Heart right ventricle (tissue), 16 donors: ENCODE data around the gene CBFA2T3. TPM values are rescaled to one million over a fixed set of nuclear protein-coding genes. Genes with fewer than 3 reads are reported as not detected.

Experiments used
- ATAC-seq, 8 donors: fragments of 200-7000 bp; cut with Tn5 transposase; one replicate each; pipeline ENCODE4 v1.9.1; 2020; ENCODE audit warnings: mild to moderate bottlenecking in 8 of 8, moderate library complexity in 8 of 8, moderate number of reproducible peaks in 1 of 8
- DNase-seq, 2 donors: peaks; one replicate each; pipeline ENCODE4 v3.0.0-alpha.2; 2020
- H3K27ac ChIP-seq, 10 donors: fragments of 200-600 bp; sonication (generic) in 2 of 10; one replicate each; pipeline versions ENCODE4 v1.5.0 to v1.8.0; 2020 to 2022; ENCODE audit warnings: mild to moderate bottlenecking in 3 of 10
- H3K27me3 ChIP-seq, 7 donors: fragments of 200-600 bp; one replicate each; pipeline ENCODE4 v1.8.0; 2021 to 2022; ENCODE audit warnings: mild to moderate bottlenecking in 2 of 7
- H3K36me3 ChIP-seq, 9 donors: fragments of 200-600 bp; sonication (generic) in 1 of 9; one replicate each; pipeline versions ENCODE4 v1.5.0 to v1.8.0; 2020 to 2022; ENCODE audit warnings: mild to moderate bottlenecking in 2 of 9
- H3K4me1 ChIP-seq, 9 donors: fragments of 200-600 bp; sonication (generic) in 1 of 9; one replicate each; pipeline versions ENCODE4 v1.5.0 to v1.8.0; 2020 to 2022; ENCODE audit warnings: mild to moderate bottlenecking in 4 of 9
- H3K4me3 ChIP-seq, 10 donors: fragments of 200-600 bp; sonication (generic) in 2 of 10; one replicate each; pipeline versions ENCODE4 v1.5.0 to v1.8.0; 2020 to 2022; ENCODE audit warnings: mild to moderate bottlenecking in 7 of 10, moderate library complexity in 2 of 10
- H3K9me3 ChIP-seq, 11 donors: fragments of 200-600 bp in 10 of 11; sonication (generic) in 2 of 11; one replicate each; pipeline versions ENCODE4 v1.5.0 to v1.8.0; 2013 to 2022; ENCODE audit warnings: mild to moderate bottlenecking in 2 of 11, control low read depth in 1 of 11, moderate library complexity in 1 of 11
- CTCF ChIP-seq, 9 donors: fragments of 200-600 bp; sonication (generic) in 2 of 9; IDR thresholded peaks; one replicate each; pipeline versions ENCODE4 v1.5.0 to v1.8.0; 2021 to 2022; ENCODE audit warnings: antibody characterized with exemption in 9 of 9, mild to moderate bottlenecking in 5 of 9, moderate library complexity in 1 of 9
- WGBS, 2 donors: extraction: QIAGEN DNeasy Blood & Tissue Kit; methylation state at CpG; one replicate each; pipeline ENCODE4 v1.1.7; 2013; ENCODE audit warnings: inconsistent platforms in 1 of 2; 5-methylcytosine and 5-hydroxymethylcytosine counted together
- intact Hi-C, 10 donors: fragments of 100-400 bp; cut with DNase I; formaldehyde crosslinking; loops; one replicate each; pipeline versions ENCODE4 v1.11.1 to v1.14.2; 2022
- polyA plus RNA-seq, 2 donors: library from polyadenylated mRNA; stranded (reverse); fragments of 200-250 nt; gene quantifications; one replicate each; pipeline ENCODE4 v1.2.3, GENCODE V29; 2013
- total RNA-seq, 10 donors: library from RNA; stranded (reverse); fragmentation: NEBNext Ultra II Directional in 3 of 10; extraction: Animal tissue kit (Norgen Biotek cat#: 25700) in 3 of 10; gene quantifications; one replicate each; pipeline versions ENCODE4 v1.2.1 to v1.2.4, GENCODE V29; 2021 to 2023
- donor health status: Arrhythmogenic right ventricular cardiomyopathy.
- donor health status: ischemic (EF 13 %, LVEDD 7.1; RV severe dilation, severe dysfunction).
- donor health status: healthy with polysubstance abuse.
- donor health status: DM: no; HTN: yes; CAD: no.
- donor health status: DM: no; HTN: no; CAD: no.
- donor health status: ischemic (EF 25% LVEDD 6.9; RV normal size, moderate dysfunction).
- donor health status: ischemic (EF 25% LVEDD 5.7; RV mildly dilated, moderate dysfunction).
- donor health status: healthy.
- donor health status: DM: yes; HTN: yes; CAD: no.
- donor health status: Ischemic cardiomyopathy.
- donor health status: ischemic (EF 35%, LVEDD 5.7; RV mildly dilated, moderate dysfunction).
- donor health status: nonischemic (EF 11% LVEDD 7.7; RV severe dilation, severe dysfunction).
- donor health status: DM: yes; HTN: yes; CAD: no.
- donor health status: PGD.
- donor health status: ischemic (EF 29% LVEDD 5.4; RV normal size, mild dysfunction).
- donor health status: nonischemic (EF 23%, LVEDD 6.1; RV moderate dilation, normal function).

Gene CBFA2T3
- total and polyA plus RNA-seq, 12 donors, result 3.1 to 17.6 (median 6.1) TPM

- Histone ChIP-seq H3K9me3 (no peaks in the 10 kb centered on the region), H3K4me3 (no peak overlapping the region), H3K36me3 (no peaks in the 10 kb centered on the region), H3K4me1 (peaks cover 0 to 23% (median 0%) of the 10 kb centered on the region in 9 donors), H3K27me3 (peaks cover 0 to 27% (median 11%) of the 10 kb centered on the region in 7 donors), H3K27ac (no peak overlapping the region)
- TF ChIP-seq CTCF (IDR thresholded peaks at IDR 0.05), result no peak
- DNase-seq (no peak), ATAC-seq (no peak)
- intact Hi-C loops, result no loop called here
- 80 to 94% methylated on average over 23 of the region's 23 CpGs for WGBS, 2 donors
Measured at GRCh38 chr16:88962478-88963152, 14.4 kb downstream of the CBFA2T3 start.

DNA sequence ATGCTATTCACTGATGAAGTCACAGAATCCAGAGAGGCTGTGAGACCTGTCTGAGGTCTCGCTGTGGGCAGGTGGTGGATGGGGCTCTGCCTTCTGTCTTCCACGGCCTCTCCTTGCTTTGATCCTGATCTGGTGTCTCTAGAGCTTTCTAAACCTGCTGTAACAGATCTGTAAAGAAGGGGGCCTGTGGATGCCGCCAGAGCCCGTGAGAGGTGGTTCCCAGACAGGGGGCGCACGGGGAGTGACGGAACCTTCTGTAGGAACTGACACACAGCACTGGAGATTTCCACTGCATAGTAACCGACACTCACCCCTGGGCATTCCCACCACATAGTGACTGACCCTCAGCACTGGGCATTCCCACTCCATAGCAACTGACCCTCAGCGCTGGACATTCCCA lies 16.0 kb downstream of the CBFA2T3 start:
- ATAC-seq (no peak), DNase-seq (no peak)
- Histone ChIP-seq H3K4me3 (no peak overlapping the region), H3K4me1 (peaks cover 0 to 35% (median 0%) of the 10 kb centered on the region in 9 donors), H3K36me3 (no peaks in the 10 kb centered on the region), H3K27me3 (peaks cover 0 to 23% (median 12%) of the 10 kb centered on the region in 7 donors), H3K27ac (no peak overlapping the region), H3K9me3 (no peaks in the 10 kb centered on the region)
- TF ChIP-seq CTCF (IDR thresholded peaks at IDR 0.05), result no peak
- intact Hi-C loops, result no loop called here
- 90% methylated on average over 9 of the region's 9 CpGs for WGBS, 2 donors

- H3K4me1 ChIP-seq, result peaks cover 0 to 36% (median 0%) of the 10 kb centered on the region in 9 donors
- no peak for DNase-seq
- no peaks in the 10 kb centered on the region for H3K36me3 ChIP-seq
- no peak overlapping the region for H3K4me3 ChIP-seq
- TF ChIP-seq CTCF (IDR thresholded peaks at IDR 0.05), result no peak
- H3K27ac ChIP-seq, result no peak overlapping the region
- H3K27me3 ChIP-seq, result peaks cover 0 to 24% (median 12%) of the 10 kb centered on the region in 7 donors
- 94 to 96% methylated on average over 3 of the region's 3 CpGs for WGBS, 2 donors
- intact Hi-C loops, result no loop called here
- ATAC-seq, result no peak
- no peaks in the 10 kb centered on the region for H3K9me3 ChIP-seq
Measured at GRCh38 chr16:88960516-88960915, 16.5 kb downstream of the CBFA2T3 start.

DNA sequence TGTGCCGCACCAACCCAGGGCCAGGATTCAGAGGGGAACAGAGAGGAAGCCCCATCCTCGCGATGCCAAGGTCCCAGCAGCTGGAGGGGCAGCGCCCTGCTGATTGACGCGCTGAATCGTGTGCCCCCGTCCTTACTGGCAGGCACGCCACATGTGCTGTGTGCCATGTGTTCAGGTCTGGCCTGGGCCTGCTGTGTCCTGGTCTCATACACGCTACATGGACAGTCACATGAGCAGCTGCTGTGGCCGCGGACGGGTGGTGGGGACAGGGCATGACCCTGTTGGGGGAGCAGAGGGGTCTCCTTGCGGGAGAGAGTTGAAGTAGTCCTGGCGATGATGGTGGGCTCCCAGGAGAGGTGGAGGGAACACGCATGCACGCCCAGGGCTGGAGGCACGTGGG lies 18.0 kb downstream of the CBFA2T3 start:
- DNase-seq, result peak in 1 of 2 donors; percentile 5

More for the DNA sequence above, 18.0 kb downstream of the CBFA2T3 start:
- 94 to 95% methylated on average over 18 of the region's 18 CpGs for WGBS, 2 donors
- peaks cover 0 to 36% (median 0%) of the 10 kb centered on the region in 9 donors for H3K4me1 ChIP-seq
- peak in 1 of 8 donors; percentile 13 for ATAC-seq
- H3K36me3 ChIP-seq, result no peaks in the 10 kb centered on the region
- no peak overlapping the region for H3K4me3 ChIP-seq
- intact Hi-C loops, result no loop called here
- H3K27me3 ChIP-seq, result peaks cover 0 to 23% (median 12%) of the 10 kb centered on the region in 7 donors
- H3K27ac ChIP-seq, result no peak overlapping the region
- H3K9me3 ChIP-seq, result no peaks in the 10 kb centered on the region
- no peak for TF ChIP-seq CTCF (IDR thresholded peaks at IDR 0.05)
